ENCODE data around the gene EXT2. TPM values are rescaled to one million over a fixed set of nuclear protein-coding genes. Genes with fewer than 3 reads are reported as not detected.

EXT2 gene
- total RNA-seq, 1 experiment from 2014 or later = 42.9 TPM

GRCh38 chr11:44139565-44140330 lies 44.3 kb downstream of the EXT2 start:
- Histone ChIP-seq H3K79me1 (ENCODE audit: insufficient read depth, low read depth, low read length, poor library complexity, severe bottlenecking) (no peaks in the 10 kb centered on the region), H3K18ac (ENCODE audit: insufficient read length, low read depth, low read length) (no peak overlapping the region), H4K8ac (replicated peaks; ENCODE audit: insufficient read length, low read depth, low read length) (no peak overlapping the region), H2AK5ac (ENCODE audit: insufficient read length, low read length) (no peak overlapping the region), H4K20me1 (ENCODE audit: control insufficient read depth, insufficient read depth, insufficient read length) (no peaks in the 10 kb centered on the region), H3K27me3 (ENCODE audit: insufficient read depth, low read length) (no peaks in the 10 kb centered on the region), H3K23me2 (ENCODE audit: insufficient read length, low read depth, low read length, poor library complexity, severe bottlenecking) (no peaks in the 10 kb centered on the region), H3K4me2 (ENCODE audit: insufficient read depth, insufficient read length, low read length) (no peak overlapping the region), H4K91ac (ENCODE audit: insufficient read length, low read depth, low read length) (no peak overlapping the region), H3K23ac (ENCODE audit: insufficient read length, low read depth, low read length) (no peak overlapping the region), H3K9ac (ENCODE audit: extremely low read depth, insufficient read length, low read length) (no peak overlapping the region), H2BK5ac (ENCODE audit: insufficient read length, low read length) (no peak overlapping the region), H3T11ph (ENCODE audit: low read length) (no peak overlapping the region), H3K9me3 (ENCODE audit: control insufficient read depth, low read depth, low read length) (no peaks in the 10 kb centered on the region), H2BK20ac (ENCODE audit: low read depth, low read length, poor library complexity, severe bottlenecking) (no peak overlapping the region), H2BK120ac (ENCODE audit: low read depth, low read length, poor library complexity, severe bottlenecking) (no peak overlapping the region), H2BK12ac (ENCODE audit: insufficient read length, low read depth, low read length) (no peak overlapping the region), H3K4ac (ENCODE audit: low read depth, low read length) (no peak overlapping the region), H2AFZ (ENCODE audit: low read length) (no peak overlapping the region), H2BK15ac (ENCODE audit: low read depth, low read length) (no peak overlapping the region), H3K79me2 (ENCODE audit: insufficient read depth, low read length) (no peaks in the 10 kb centered on the region), H3K4me1 (ENCODE audit: insufficient read depth, low read length) (no peaks in the 10 kb centered on the region), H3K27ac (ENCODE audit: insufficient read length, low read depth, low read length) (no peak overlapping the region), H3K14ac (ENCODE audit: insufficient read depth, low read length) (no peak overlapping the region), H3K56ac (ENCODE audit: insufficient read length, low read depth, low read length) (no peak overlapping the region), H4K5ac (ENCODE audit: insufficient read length, low read depth, low read length) (no peak overlapping the region)
- whole genome bisulfite sequencing (ENCODE audit: extremely low coverage, insufficient read length, low lambda C conversion rate) = no CpG with 5 or more reads among the region's 13 CpGs
- no peak for DNase-seq
- TF ChIP-seq CTCF (conservative IDR thresholded peaks at IDR 0.05) = no peak
- H3K9me3 Mint-ChIP-seq = no peaks in the 10 kb centered on the region
- peak overlapping the region in 1 of 3 experiments; percentile 50; a peak in 1 of 7 replicates for H3K27ac Mint-ChIP-seq
- no peaks in the 10 kb centered on the region; a peak in 1 of 7 replicates for H3K36me3 Mint-ChIP-seq (ENCODE audit: insufficient read depth in 1 of 3, low read depth in 3 of 3)
- H3K4me3 Mint-ChIP-seq = no peak overlapping the region
- peaks cover 0 to 11% of the 10 kb centered on the region in 2 experiments; a peak in 2 of 4 replicates for H3K4me1 Mint-ChIP-seq
- H3K27me3 Mint-ChIP-seq (ENCODE audit: low read depth) = no peaks in the 10 kb centered on the region
